RPMI8226 (cell line): Measurements from ENCODE around the gene ZNF487.
"Not testable (repeated sequence)": the region's sequence is repeated elsewhere in the genome, so short reads cannot be mapped to it uniquely, and the experiment has no call there.

Experiments used
- DNase-seq: peaks from one replicate; pipeline ENCODE4 v3.0.0-alpha.2; 2015

ZNF487 gene

DNA sequence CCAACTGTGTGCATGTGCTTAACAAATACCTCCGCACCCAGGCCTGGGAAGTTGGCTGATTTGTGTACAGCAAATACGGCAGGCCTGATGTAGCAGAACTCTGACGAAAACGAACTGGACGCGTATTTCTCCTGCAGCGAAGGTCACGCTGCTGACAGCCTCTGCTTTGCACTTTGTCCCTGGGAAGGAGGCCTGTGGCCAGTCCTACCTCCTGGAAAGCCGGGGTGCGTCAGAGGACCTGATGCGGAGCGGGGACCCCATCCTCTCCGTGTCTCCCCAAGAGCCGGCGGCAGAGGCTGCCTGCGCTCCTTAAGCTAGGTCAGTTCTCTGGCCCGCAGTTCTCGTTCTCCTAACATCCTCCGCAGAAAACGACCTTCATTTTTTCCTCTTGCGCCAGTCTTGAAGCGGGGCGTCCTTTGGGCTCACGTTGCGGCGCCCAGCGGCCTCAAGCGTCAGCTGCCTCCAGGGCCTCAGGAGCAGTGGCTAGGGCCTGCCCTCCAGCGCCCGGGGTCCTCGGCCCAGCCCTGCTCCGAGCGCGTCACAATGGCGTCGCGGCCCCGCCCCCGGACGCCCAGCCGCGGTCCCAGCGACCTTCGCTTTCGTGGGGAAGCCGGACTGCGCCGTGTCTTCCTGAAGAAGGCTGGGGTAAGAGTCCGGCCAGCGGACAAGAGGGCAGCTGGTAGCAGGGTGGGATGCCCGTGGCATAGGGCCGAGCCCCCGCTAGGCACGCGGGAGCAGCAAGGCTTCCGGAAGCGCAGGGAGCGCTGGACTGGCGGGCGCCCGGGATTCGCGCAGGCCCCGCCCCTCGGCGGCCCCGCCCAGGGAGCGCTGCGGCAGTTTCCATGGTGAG lies at the start of gene ZNF487:
TSS of gene ZNF487 (plus strand) at position 821 of the 850 bp plus-strand sequence. CDS start 38,703 bp downstream, outside the sequence.
- DNase-seq, result peak; percentile 89

DNA sequence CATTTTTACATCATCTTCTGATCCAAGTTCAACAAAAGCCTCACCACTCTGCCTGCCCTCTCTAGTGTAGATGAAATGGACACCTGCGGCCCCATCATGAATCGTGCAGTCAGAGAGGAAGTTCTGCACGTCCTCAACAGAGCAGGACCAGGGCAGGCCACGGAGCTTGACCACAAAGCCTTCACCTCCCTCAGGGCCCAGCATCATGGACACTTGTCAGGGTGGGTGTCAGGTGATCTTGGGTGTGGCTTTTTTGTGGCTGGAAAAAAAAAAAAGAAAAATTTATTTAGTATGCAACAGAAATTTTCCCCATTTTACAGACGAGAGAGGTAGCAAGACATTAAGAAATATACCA lies 49.3 kb upstream of the ZNF487 start:
- DNase-seq, result no peak

DNA sequence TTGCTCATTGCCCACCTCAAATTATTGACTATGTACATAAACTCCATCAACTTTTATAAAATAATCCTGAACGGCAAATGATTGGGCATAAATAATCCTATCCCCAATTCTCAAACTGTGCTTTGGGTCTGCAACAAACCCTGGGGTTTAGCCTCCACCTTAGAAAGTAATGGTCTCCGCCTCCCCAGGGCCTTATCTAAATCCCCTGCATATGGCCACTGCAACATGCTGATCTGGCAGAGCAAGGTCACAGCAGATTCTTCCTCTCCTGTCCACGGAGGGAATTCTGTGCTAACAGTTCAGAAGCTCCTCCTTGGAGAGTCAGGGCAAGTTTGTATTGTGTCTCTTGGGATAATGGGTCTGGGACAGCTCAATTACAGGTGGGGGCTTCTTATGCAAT lies 47.0 kb upstream of the ZNF487 start:
- DNase-seq, result no peak

DNA sequence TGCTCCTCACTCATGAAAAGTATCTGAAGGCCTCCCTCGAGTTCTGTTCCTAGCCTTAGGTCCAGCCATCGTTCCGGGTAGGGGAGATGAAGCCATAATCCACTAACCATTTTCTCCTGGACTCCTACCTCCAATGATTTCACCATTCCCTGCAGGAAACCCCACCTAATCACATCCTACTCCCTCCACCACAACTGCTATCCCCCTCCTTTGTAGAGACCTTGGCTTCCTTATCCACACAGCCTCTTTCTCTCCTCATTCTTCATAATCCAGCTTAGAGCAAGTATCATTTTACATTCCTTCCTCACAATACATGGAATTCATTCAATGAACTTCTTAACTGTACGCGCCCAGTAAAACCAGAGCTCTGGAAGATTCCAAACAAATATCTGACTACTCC lies 46.6 kb upstream of the ZNF487 start:
- no peak for DNase-seq

DNA sequence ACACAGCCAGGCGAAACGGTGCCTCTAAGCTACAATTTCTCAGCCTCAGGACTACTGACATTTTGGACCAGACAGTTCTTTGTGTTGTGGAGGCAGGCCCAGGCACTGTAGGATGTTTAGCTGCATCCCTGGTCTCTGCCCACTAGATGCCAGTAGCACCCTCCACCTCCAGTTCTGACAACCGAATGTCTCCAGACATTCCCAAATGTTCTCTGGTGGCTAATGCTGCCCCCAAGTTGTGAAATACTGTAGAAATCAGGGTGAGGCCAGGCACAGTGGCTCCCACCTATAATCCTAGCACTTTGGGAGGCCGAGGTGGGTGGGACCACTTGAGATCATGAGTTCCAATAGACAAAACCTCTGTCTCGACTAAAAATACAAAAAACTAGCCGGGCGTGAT lies 46.2 kb upstream of the ZNF487 start:
- DNase-seq, result no peak

DNA sequence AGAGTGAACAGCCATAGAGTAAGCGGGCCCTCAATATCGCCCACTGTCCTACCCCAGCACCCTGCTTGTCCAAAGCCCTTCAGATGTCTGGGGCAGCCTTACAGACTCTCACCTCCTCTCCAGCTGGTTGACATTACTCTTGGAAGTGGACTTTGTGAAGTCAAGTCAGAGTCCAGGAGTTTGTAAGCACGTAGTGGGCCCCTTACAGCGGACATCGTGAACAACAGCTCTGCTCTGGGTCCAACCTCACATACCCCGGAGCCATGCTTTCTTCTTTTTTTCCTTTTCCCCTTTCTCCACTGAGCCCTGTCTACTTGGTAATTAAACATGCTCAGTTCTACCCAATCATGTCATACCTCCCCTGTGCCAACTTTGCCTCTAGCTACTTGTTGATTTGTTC lies 45.4 kb upstream of the ZNF487 start:
- DNase-seq, result no peak

DNA sequence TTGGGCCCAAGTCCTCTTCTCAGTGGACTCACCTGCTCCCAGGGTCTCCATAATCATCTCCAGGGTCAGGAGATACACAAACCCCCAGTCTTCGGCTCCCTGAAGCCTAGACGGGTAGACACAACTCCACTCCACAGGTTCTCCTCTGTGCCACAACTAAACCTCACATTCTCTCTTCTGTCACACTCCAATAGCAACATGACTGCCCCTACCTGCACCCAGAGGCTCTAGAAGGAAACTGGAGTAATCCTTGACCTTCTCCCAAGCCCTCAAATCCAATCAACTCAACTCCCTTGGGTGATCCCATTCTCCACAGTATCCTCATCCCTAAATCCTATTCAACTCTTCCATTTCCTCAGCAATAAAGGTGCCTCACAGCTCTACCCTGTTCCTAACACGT lies 44.2 kb upstream of the ZNF487 start:
- DNase-seq, result no peak

DNA sequence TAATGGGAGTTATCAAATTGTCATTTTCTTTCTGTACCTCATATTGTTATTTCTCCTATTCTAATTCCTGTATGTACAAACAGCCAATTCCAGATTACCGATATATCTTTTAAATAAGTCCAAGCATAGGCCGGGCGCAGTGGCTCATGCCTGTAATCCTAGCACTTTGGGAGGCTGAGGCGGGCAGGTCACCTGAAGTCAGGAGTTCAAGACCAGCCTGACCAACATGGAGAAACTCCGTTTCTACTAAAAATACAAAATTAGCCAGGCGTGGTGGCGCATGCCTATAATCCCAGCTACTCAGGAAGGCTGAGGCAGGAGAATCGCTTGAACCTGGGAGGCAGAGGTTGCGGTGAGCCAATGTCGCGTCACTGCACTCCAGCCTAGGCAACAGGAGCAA lies 43.7 kb upstream of the ZNF487 start:
- not testable (repeated sequence) for DNase-seq

DNA sequence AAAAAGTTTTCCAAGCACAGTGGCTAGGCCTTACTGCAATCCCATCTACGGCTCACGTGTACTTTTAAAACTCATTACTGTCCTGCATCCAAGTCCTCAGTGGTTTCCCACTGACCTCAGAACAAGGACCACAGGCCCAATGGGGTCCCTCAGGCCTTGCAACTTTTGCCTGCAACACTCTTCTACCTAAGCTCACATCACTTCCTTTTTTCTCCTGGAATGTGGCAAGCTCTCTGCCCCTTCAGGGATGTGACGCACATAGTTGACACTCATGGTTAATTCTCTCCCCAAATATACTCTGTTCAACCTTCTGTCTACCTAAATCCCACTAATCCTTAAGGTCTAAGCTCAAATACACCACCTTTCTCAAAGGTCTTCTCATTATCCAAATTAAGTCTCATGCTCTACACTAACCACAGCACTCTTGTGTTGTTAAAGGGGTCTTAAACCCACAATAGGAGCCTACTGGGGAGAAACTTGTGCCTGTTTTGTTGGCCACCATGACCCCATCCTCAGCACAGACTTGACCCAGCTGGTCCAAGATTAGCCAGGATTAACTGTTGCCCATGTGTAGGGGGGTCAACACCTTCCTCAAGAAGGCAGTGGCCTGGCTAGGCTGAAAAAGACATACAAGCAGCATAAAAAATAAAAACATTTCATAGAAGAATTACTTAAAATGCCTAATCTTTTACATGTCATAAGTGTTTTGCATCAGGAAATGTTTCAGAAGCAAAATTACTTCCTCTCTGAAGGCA lies 43.1 kb upstream of the ZNF487 start:
- DNase-seq, result no peak

DNA sequence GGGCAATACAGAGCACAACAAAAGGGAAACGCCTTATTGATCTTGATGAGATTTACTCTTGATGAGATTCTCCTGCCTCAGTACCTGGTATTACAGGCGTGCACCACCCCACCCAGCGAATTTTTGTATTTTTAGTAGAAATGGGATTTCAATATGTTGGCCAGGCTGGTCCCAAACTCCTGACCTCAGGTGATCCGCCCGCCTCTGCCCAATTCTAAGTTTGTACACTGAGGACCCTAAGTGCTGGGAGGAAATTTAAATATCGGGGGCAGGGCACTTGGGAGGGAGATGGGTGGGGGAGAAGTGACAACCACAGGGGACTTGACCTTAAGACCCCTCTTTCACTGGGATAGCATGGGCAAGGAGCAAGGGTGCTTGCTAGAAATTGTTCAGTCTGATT lies 42.0 kb upstream of the ZNF487 start:
- DNase-seq, result no peak

DNA sequence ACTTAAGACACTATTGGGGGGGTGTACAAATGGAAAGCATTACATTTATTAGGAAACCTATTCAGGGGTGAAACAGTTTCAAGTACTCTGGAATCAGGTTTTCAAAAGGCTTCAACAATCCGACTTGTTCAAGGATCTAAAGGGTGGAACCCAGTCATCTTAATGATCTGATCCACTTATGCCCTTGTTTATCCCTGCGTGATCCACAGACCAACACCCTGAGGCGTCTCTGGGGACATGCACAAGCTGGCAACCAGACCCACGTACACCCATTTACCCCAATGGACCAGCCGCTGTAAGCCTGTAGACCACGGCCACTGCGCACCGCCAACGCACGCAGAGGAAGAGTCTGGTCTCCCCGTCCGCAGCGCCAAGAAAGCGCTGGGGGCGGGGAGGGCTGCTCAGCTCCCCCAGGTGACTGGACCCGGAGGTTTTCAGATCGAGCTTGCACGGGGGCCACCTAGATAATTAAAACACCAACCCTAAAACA lies 41.3 kb upstream of the ZNF487 start:
- peak; percentile 44 for DNase-seq

DNA sequence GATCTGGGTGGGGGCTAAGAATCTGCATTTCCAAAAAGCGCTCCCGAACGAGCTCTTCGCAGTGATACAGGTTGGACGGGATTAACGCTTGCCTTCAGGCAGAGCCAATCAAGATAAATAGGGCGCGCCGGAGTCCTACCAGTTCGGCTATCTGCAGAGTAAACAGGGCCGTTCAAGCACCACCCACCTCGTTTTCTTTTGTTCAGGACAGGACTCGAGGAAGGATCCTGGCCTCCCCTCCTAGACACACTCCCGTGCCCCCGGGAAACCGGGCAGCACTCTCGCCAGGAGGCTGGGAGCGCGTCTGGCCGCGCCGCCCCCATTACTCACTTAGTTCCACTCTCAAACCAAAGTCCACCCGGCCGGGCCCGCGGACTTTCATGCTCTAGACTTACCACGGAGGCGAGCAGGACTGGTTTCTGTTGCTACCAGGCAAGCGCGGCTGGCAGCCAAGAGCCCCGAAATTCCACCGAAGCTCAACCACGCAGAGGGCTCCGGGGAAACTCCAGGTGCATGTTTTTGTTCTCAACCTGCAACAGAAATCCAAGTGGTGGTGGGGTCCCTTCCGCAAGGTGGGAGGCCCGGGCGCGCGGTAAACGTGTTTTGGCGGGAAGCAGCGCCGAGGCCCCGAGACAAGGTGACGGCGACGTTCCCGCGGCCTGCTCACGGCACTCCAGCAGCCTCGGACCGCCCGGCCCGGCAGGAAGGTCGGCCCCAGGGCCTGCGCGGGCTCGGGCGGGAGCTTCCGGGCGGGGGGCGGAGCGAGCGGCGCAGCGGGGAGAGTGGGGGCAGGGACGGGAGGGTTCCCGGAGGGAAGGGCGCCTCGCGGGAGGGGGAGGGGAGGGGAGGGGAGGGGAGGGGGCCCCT lies 40.6 kb upstream of the ZNF487 start:
- DNase-seq, result peak; percentile 78

DNA sequence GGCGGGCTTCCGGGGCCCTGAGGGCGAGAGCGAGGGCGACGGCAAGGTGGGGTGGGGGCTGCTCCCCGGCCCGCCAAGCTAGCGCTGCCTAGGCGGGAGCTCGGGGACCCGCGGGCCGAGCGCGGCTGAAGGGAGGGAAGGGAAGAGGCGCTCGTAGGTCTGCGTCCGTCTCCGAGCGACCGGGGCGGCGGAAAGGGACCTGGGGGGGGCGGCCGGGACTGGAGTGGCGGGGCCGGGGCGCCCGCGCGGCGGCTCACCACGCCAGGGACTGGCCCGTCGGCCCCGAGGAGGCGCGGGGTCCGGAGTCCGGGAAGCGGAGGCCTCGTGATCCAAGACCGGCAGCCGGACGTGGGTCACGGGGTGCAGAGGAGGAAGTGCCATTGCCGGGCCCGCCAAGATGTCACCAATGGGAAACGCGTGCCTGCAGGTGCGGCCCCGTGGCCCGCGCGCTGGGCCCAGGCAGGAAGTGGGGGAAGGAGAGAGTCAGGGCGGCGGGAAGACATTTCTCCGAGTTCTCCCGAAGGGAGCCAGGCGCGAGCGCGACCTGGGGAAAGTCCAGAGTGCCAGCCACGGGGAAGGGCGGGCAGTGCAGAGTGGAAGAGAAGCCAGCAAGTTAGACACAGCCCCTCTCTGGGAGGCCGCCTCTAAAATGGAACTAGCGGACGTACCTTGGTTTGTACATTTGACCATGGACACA lies 39.8 kb upstream of the ZNF487 start:
- DNase-seq, result peak; percentile 88

DNA sequence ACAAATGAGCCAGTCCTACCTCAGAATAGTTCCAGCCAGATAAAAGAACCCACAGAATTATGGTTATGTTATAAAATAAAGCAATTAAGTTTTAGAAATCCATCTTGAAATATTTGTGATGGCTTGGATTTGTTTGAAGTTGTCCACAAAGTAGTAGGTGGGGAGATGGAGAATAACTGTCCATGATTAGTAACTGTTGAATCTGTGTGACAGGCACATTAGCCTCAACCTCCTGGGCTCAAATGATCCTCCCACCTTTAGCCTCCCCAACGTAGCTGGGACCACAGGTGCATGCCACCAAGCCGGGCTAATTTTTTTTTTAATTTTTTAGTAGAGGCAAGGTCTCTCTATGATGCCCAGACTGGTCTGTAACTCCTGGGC lies 38.0 kb upstream of the ZNF487 start:
- DNase-seq, result no peak

DNA sequence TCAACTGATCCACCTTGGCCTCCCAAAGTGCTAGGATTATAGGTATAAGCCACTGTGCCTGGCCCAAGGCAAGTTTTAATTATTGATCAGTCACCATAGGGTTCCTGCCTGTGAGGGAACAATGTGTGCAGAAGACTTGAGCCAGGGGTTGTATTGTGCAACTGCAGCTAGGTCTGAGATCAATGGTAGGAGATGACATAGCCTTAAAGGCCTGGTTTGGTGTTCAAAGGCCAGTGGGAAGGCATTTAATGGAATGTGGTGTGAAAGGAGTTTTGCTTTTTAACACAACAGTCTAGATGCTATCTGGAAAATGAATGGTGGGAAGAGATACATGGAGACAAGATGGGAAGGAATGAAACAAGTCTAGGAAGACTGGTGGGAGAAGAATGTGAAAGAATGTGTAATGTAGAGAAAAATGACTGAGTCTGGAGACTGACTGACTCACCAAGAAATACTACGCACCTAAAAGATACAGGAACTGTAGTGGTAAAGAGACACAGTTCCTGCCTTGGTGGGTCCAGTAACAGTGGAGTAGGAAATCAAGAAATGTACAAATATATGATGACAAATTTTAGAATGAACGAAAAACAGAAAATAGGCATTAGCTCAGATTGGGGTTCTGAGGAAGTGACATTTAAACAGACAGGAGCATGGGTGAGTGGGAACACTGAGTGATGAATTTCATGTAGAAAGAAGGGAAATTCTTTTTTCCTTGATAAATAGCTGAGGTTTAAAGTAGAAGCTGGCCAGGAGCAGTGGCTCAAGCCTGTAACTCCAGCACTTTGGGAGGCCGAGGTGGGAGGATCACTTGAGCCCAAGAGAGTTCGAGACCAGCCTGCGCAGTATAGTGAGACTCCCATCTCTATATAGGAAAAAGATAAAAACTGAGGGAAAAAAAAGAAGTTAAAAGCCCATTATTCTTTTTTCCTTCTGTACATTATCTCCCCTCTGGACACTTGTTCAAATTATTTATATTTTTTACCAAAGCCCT lies 37.3 kb upstream of the ZNF487 start:
- DNase-seq, result no peak

DNA sequence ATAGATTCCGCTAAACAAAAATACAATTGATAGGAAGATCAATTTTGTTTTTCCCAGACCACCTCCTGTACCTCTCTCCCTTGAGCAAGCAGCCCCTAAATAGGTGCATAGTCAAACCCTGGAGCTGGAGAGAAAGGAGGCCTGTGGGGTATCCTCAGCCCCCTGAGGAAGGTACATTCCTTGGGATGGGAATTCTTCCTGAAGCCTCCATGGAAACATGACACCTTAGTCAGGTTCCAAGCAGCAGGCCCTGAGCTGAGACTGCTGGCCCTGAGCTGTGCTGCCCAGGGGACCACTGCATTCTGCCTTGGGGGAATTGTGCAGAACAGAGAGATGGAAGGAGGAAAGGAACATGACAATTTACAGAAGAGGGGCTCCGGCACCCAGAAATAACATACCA lies 35.3 kb upstream of the ZNF487 start:
- no peak for DNase-seq

DNA sequence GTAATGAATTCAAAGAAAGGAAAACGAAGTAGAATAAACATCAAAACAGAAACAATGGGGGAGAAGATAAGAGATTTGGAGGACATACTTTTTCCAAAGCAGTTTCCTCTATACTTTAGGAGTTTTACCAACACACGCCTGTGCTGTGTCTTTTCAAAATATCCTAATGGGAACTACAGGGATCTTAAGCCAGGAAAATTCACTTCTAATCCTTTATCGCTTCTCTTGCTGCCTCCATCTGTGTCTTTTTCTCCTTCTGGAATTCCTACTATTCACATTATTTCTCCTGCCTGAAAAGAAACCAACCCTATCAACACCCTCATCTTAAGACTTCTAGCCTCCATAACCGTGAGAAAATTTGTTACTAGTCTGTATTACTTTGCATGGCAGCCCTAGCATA lies 34.7 kb upstream of the ZNF487 start:
- DNase-seq, result no peak

DNA sequence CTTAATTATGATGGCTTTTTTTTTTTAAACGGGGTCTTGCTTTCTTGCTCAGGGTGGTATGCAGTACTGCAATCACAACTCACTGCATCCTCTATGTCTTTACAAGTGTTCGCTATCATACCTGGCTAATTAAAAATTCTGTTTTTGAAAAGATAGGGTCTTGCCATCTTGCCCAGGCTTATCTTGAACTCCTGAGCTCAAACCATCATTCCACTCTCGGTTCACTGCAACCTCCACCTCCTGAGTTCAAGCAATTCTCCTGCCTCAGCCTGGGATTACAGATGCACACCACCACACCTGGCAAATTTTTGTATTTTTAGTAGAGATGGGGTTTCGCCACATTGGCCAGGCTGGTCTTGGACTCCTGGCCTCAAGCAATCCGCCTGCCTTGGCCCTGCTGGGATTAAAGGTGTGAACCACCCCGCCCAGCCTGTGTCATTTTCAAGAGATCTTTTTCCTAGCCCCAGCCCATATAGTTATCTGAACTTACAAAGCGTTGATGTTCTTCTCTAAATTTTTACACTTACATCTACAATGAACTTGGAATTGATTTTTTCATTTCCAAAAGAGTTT lies 33.9 kb upstream of the ZNF487 start:
- no peak for DNase-seq

DNA sequence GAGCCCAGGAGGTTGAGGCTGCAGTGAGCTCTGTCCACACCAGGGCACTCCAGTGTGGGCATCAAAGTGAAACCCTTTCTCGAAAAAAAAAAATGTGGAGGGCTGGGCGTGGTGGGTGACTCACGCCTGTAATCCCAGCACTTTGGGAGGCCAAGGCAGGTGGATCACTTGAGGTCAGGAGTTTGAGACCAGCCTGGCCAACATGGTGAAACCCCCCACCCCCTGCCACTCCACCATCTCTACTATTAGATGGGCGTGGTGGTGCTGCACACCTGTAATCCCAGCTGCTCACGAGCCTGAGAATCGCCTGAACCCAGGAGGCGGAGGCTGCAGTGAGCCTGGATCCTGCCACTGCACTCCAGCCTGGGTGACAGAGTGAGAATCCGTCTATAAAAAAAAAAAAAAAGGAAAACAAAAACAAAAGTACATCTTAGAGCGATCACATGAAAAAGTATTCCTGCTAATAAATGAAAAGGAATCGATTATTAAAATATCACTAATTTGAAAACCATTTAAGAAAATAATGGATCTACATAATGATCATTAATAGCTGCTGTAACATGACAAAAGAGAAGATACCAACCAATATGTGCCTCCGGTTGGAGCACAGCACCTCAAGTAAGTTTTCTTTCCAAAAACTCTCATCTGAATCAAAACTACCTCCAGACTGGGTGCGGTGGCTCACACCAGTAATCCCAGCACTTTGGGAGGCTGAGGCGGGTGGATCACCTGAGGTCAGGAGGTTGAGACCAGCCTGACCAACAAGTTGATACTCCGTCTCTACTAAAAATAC lies 32.8 kb upstream of the ZNF487 start:
- DNase-seq, result peak; percentile 51

DNA sequence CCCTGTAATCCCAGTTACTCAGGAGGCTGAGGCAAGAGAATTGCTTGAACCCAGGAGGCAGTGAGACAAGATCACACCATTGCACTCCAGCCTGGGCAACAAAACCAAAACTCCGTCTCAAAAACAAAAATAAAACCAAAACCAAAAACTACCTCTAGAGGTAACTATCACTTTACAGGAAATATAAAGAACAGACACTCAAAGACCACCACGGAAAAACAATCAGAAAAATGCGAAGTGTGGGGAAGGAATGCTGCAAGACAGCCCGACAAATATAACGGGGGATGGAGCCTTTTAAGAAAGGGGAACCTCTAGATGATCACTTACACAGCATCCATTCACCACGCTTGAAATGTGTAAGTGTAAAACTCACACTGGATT lies 32.2 kb upstream of the ZNF487 start:
- no peak for DNase-seq
